Astrocyte (in vitro differentiated cells and primary cell): ENCODE measurements around the gene TPD52L2.

Experiments
- EZH2 ChIP-seq: IDR thresholded peaks from 2 replicates; pipeline ENCODE4 v1.6.1; 2012; ENCODE audit warnings: mild to moderate bottlenecking, low read length, inconsistent platforms; ENCODE audit not compliant: insufficient read depth
- TF ChIP-seq, protein P1 (sequence below): IDR thresholded peaks from 2 replicates; pipeline ENCODE4 v1.5.1; 2011; ENCODE audit warnings: low read depth, mild to moderate bottlenecking, inconsistent platforms, low read length, moderate library complexity; ENCODE audit not compliant: insufficient read depth

- TF ChIP-seq, protein P1, sequence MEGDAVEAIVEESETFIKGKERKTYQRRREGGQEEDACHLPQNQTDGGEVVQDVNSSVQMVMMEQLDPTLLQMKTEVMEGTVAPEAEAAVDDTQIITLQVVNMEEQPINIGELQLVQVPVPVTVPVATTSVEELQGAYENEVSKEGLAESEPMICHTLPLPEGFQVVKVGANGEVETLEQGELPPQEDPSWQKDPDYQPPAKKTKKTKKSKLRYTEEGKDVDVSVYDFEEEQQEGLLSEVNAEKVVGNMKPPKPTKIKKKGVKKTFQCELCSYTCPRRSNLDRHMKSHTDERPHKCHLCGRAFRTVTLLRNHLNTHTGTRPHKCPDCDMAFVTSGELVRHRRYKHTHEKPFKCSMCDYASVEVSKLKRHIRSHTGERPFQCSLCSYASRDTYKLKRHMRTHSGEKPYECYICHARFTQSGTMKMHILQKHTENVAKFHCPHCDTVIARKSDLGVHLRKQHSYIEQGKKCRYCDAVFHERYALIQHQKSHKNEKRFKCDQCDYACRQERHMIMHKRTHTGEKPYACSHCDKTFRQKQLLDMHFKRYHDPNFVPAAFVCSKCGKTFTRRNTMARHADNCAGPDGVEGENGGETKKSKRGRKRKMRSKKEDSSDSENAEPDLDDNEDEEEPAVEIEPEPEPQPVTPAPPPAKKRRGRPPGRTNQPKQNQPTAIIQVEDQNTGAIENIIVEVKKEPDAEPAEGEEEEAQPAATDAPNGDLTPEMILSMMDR, result no peak
- TF ChIP-seq EZH2, result no peak
Measured at GRCh38 chr20:63843222-63843621, 21.8 kb upstream of the TPD52L2 start.
